Tibial nerve (tissue), 3 donors: Measurements from ENCODE around the gene SLC6A16.

Experiments used
- CTCF ChIP-seq, 5 experiments: fragments of 200-600 bp in 3 of 5; fragments of 450-650 bp in 2 of 5; sonication (generic) in 3 of 5; IDR thresholded peaks; one replicate each; pipeline ENCODE4 v1.5.1; 2016 to 2019; ENCODE audit warnings: antibody characterized with exemption in 5 of 5, mild to moderate bottlenecking in 3 of 5, moderate library complexity in 2 of 5
- POLR2A ChIP-seq, 2 donors: fragments of 450-650 bp; IDR thresholded peaks; one replicate each; pipeline ENCODE4 v1.6.1; 2017; ENCODE audit warnings: antibody characterized with exemption in 2 of 2, mild to moderate bottlenecking in 2 of 2, moderate library complexity in 2 of 2

- TF ChIP-seq POLR2A (IDR thresholded peaks at IDR 0.05) (no peak), CTCF (IDR thresholded peaks at IDR 0.05) (no peak)
These were observed 11.7 kb upstream of the SLC6A16 start for GRCh38 chr19:49336482-49337266.
